Measurements from ENCODE around the gene GABPB2.

Gene GABPB2

DNA sequence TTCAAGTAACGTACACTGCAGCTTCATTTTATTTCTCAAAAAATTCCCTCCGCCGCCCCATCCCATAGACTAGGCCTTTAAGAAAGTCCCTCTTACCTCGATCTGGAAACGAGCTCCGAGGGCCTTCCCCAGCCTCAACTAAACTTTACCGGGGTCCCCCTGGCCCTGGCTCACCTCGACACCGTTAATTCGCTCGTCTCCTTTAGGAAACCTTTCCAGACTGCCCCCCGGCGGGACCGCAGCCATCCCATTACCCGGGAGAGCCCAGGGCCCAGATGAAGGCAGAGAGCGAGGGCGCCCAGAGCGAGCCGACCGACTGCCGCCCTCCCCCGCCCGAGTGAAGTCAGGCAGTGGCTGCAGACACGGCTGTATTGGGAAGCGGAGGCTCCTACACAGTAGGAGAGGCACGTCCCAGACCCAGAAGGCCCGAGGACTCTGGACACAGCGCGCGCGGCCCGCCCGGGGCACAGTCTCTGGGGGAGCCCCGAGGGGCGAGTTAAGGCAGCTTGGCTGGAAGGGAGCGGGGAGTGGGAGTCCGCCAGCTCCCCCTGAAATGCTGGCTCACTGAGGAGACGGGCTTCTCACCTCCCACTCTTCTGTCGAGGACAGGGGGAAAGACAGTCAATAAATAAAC, 61.3 kb downstream of the GABPB2 start:
- H3K27ac ChIP-seq (ENCODE audit: poor library complexity, severe bottlenecking): no peak overlapping the region
- H3K27me3 ChIP-seq (ENCODE audit: insufficient read depth, poor library complexity, severe bottlenecking): no peaks in the 10 kb centered on the region
- H3K9me3 ChIP-seq (ENCODE audit: severe bottlenecking): no peaks in the 10 kb centered on the region
- H3K4me1 ChIP-seq (ENCODE audit: insufficient read depth, poor library complexity, severe bottlenecking): no peaks in the 10 kb centered on the region
- TF ChIP-seq, protein P1, sequence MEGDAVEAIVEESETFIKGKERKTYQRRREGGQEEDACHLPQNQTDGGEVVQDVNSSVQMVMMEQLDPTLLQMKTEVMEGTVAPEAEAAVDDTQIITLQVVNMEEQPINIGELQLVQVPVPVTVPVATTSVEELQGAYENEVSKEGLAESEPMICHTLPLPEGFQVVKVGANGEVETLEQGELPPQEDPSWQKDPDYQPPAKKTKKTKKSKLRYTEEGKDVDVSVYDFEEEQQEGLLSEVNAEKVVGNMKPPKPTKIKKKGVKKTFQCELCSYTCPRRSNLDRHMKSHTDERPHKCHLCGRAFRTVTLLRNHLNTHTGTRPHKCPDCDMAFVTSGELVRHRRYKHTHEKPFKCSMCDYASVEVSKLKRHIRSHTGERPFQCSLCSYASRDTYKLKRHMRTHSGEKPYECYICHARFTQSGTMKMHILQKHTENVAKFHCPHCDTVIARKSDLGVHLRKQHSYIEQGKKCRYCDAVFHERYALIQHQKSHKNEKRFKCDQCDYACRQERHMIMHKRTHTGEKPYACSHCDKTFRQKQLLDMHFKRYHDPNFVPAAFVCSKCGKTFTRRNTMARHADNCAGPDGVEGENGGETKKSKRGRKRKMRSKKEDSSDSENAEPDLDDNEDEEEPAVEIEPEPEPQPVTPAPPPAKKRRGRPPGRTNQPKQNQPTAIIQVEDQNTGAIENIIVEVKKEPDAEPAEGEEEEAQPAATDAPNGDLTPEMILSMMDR (IDR thresholded peaks at IDR 0.05; ENCODE audit: poor library complexity, severe bottlenecking): no peak
- H3K4me3 ChIP-seq (ENCODE audit: severe bottlenecking): peak overlapping the region; percentile 11
- no peaks in the 10 kb centered on the region for H3K36me3 ChIP-seq (ENCODE audit: low read depth)
- no peak for DNase-seq (ENCODE audit: low spot score)
- no peak for ATAC-seq (ENCODE audit: low read depth)

DNA sequence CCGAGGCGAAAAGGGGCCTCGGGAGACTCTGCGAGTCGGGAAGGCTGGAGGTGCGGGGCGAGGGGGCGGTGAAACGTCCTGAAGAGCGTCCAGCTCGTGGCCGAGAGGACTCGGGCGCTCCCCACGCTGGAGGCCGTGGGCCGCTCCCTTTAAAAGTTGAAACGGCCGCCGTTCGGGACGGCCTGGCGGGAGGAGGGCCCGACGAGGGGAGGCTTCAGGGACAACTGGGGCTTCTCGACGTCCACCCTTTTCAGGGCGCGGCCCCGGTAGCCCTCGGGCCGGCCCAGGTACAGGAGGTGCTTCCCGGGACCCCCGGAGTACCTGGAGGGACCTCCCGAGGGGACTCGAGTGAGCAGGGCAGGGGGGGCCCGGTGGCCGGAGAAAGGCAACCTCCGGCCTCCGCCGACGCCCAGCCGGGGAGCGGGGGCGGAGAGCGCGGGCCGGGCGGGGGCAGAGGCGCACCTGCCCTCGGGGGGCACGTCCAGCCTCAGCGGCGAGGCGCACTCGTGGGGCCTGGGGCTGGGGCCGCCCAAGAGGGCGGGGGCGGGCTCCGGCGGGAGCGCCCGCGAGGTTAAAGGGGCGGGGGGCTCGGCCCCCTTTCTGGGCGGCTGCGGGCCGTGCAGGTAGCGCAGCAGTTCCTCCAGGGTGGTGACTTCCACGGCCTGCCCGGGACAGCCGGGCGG, 61.9 kb downstream of the GABPB2 start:
- no peaks in the 10 kb centered on the region for H3K9me3 ChIP-seq (ENCODE audit: severe bottlenecking)
- no peak overlapping the region for H3K4me3 ChIP-seq (ENCODE audit: severe bottlenecking)
- no peak overlapping the region for H3K27ac ChIP-seq (ENCODE audit: poor library complexity, severe bottlenecking)
- no peaks in the 10 kb centered on the region for H3K36me3 ChIP-seq (ENCODE audit: low read depth)
- DNase-seq (ENCODE audit: low spot score) (no peak), ATAC-seq (ENCODE audit: low read depth) (no peak)
- H3K4me1 ChIP-seq (ENCODE audit: insufficient read depth, poor library complexity, severe bottlenecking): no peaks in the 10 kb centered on the region
- H3K27me3 ChIP-seq (ENCODE audit: insufficient read depth, poor library complexity, severe bottlenecking): no peaks in the 10 kb centered on the region
- TF ChIP-seq, protein P1 (IDR thresholded peaks at IDR 0.05; ENCODE audit: poor library complexity, severe bottlenecking): no peak

DNA sequence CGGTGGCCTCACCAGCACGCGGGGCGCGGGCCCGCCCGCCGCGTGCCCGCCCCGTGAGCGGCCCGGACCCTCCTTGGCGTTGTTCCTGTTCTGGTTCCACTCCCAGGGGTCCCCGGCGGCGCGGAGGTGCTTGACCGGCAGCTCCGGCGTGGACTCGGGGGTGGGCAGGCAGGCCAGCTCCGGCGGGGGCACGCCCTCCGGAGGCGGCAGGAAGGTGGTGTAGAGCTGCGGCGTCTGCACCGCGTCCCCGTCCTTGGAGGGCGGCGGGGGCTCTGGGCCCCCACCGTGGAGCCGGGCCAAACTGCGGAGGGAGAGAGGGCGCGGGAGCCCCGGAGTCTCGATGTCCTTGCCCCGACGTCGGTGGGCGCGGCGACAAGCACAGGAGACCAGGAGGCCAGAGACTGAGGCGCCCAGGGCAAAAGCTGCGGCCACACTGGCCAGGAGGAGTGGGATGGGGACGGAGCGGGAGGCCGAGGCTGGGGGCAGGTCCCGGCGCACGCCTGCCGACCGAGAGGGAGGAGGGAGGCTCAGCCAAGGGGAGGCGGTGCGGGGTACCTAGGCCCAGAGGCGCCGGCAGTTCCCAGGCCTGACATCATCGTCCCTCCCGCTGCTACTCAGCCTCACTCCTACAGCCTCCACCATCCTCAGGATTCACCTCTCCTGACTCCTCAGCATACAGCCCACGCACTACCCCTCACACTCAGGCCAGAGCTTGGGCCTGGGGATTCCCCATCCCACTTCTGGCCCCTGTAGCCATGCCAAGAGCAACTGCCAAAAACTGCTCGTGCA, 62.7 kb downstream of the GABPB2 start:
- DNase-seq (ENCODE audit: low spot score) (no peak), ATAC-seq (ENCODE audit: low read depth) (no peak)
- Histone ChIP-seq H3K27me3 (ENCODE audit: insufficient read depth, poor library complexity, severe bottlenecking) (no peaks in the 10 kb centered on the region), H3K4me1 (ENCODE audit: insufficient read depth, poor library complexity, severe bottlenecking) (no peaks in the 10 kb centered on the region), H3K36me3 (ENCODE audit: low read depth) (no peaks in the 10 kb centered on the region), H3K9me3 (ENCODE audit: severe bottlenecking) (no peaks in the 10 kb centered on the region), H3K27ac (ENCODE audit: poor library complexity, severe bottlenecking) (no peak overlapping the region), H3K4me3 (ENCODE audit: severe bottlenecking) (no peak overlapping the region)
- TF ChIP-seq, protein P1 (IDR thresholded peaks at IDR 0.05; ENCODE audit: poor library complexity, severe bottlenecking): no peak

DNA sequence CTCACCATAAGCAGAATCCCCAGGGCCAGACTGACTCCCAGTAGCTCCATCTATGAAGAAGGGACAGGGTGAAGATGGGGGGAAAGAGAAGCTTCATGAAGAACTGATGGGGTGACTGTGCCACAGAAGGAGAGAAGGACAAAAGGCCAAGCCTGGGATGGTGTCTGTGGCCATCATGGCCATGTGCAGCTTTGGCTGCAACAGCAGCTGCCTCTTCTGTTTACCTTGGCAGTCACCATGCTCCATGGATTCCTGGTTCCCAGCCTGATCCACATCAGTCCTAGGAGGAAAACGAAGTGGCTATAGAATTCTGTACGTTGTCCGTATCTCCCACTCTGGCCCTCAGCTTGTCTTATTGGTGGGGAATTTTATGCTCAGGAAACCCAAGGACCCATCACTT, 63.8 kb downstream of the GABPB2 start:
- Histone ChIP-seq H3K9me3 (ENCODE audit: severe bottlenecking) (no peaks in the 10 kb centered on the region), H3K4me1 (ENCODE audit: insufficient read depth, poor library complexity, severe bottlenecking) (no peaks in the 10 kb centered on the region), H3K27me3 (ENCODE audit: insufficient read depth, poor library complexity, severe bottlenecking) (no peaks in the 10 kb centered on the region), H3K36me3 (ENCODE audit: low read depth) (no peaks in the 10 kb centered on the region), H3K27ac (ENCODE audit: poor library complexity, severe bottlenecking) (no peak overlapping the region), H3K4me3 (ENCODE audit: severe bottlenecking) (no peak overlapping the region)
- DNase-seq (ENCODE audit: low spot score) (no peak), ATAC-seq (ENCODE audit: low read depth) (no peak)
- TF ChIP-seq, protein P1 (IDR thresholded peaks at IDR 0.05; ENCODE audit: poor library complexity, severe bottlenecking): no peak

All from RWPE2 (cell line).